ENCODE measurements around the gene ZNF106.

DNA sequence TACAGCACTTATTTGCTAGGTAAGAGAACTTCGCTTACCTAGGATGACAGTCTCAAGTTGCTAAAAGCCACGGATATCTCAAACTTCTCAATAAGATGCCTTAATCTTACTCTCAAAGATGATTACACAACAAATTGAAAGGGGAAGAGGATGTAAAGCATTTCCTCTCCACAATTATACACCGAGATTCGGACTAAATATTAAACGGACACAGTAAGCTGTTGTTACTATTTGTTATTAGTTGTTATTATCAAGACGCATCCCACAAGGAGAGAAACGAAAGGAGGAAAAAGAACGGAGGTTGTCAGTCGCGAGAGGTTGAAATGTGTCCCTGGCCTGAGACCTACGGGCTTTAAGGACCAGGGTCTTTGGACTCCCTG, 660 bp downstream of the ZNF106 start:
- no peak for TF ChIP-seq CEBPB (IDR thresholded peaks at IDR 0.05; ENCODE audit: low read depth)
- TF ChIP-seq, protein P1, sequence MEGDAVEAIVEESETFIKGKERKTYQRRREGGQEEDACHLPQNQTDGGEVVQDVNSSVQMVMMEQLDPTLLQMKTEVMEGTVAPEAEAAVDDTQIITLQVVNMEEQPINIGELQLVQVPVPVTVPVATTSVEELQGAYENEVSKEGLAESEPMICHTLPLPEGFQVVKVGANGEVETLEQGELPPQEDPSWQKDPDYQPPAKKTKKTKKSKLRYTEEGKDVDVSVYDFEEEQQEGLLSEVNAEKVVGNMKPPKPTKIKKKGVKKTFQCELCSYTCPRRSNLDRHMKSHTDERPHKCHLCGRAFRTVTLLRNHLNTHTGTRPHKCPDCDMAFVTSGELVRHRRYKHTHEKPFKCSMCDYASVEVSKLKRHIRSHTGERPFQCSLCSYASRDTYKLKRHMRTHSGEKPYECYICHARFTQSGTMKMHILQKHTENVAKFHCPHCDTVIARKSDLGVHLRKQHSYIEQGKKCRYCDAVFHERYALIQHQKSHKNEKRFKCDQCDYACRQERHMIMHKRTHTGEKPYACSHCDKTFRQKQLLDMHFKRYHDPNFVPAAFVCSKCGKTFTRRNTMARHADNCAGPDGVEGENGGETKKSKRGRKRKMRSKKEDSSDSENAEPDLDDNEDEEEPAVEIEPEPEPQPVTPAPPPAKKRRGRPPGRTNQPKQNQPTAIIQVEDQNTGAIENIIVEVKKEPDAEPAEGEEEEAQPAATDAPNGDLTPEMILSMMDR (IDR thresholded peaks at IDR 0.05 in 2 of 3, conservative IDR thresholded peaks at IDR 0.05 in 1 of 3; ENCODE audit: borderline replicate concordance in 1 of 3, insufficient read depth in 1 of 3, low read depth in 2 of 3, low read length in 2 of 3), result no peak
